Measurements from ENCODE around the gene MID2. TPM values are rescaled to one million over a fixed set of nuclear protein-coding genes. Genes with fewer than 3 reads are reported as not detected.

MID2 gene
- total RNA-seq, 1 donor from 2014 or later = 5.8 TPM

DNA sequence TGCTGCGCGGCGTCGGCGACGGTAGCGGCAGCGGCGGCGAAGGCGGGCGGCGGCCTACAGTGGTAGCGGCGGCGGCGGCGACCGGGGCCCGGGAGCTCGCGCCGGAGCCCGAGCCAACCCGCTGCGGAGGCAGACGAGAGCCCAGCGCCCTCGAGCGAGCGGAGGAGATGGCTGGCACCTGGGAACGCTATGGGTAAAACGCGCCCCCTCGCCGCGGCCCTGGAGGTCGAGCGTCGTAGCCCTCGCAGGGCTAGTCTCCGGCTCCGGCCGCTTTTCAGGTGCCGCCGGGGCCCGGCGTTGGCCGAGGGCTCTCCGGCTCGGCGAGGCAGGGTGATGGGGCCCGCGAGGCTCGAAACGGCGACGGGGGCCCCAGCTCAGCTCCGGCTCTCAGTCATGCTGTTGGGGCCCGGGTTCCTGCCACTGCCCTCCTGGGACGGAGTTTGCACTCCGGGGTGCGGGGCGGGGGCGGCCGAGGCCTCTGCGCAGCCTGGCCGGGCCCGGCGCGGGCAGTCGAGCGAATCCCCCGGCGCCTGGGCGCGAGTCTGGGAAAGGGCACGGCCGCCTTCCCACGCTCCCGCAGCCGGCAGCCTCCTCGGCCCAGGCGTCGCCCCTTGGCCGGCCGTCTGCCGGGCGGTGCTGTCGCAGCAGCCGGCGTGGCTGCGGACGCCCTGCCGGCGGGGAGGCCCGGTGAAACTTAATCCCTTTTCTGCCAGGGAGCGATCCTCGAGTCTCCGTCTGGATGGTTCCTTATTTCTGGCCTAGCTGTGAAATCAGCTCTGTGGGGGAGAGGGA, 768 bp downstream of the MID2 start:
- Mint-ChIP-seq H3K27ac (peak overlapping the region; percentile 67), H3K36me3 (ENCODE audit: low read depth) (no peaks in the 10 kb centered on the region), H3K4me3 (ENCODE audit: low read depth) (peak overlapping the region; percentile 81), H3K4me1 (ENCODE audit: low read depth) (peaks cover 25% of the 10 kb centered on the region), H3K27me3 (ENCODE audit: low read depth) (peaks cover 14% of the 10 kb centered on the region), H3K9me3 (no peaks in the 10 kb centered on the region)
- intact Hi-C loops (cut with micrococcal nuclease) = loop anchor here (1.0 to 2.0 kb wide), 3 partner anchors 18 to 150 kb away; partner anchors contain the start of gene TSC22D3
- no peak for DNase-seq (ENCODE audit: low spot score)

DNA sequence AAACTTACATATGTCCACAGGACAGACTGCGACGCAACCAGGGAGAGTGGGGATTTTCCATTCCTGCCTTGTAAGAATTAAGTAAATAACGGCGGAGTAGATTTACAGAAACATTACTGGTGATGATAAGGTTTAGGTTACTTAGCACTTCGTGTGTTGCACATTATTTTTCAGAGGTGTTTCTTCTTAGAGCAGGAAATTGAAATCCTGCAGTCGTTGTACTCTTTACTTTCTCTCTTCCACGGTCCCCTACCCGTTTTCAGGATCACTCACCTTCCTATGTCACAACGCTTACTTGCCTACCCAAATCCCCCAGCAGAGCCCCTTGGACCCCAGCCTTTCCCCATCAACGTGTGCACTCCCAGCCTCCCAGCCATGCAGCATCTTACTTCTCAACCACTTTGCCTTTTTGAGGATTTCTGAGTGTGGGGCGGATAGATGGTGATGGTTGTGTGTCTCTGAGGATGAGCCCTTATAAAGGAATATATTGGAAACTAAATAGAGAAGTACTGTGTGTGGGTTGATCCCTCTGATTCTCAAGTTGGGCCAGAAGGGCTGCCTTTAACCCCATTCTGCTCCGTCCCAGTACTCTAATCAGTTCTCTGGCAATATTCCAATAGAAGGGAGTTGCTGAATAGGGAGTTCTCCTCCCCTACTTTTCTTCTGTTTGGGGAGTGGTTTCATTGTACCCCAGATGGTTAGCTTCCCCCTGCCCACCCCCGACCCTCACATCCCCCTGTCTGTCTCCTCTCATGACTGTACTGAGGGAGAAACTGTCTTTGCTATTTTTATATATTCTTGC, 1.6 kb downstream of the MID2 start:
- DNase-seq (ENCODE audit: low spot score) = no peak
- Mint-ChIP-seq H3K4me1 (ENCODE audit: low read depth) (peaks cover 25% of the 10 kb centered on the region), H3K4me3 (ENCODE audit: low read depth) (peak overlapping the region; percentile 81), H3K27me3 (ENCODE audit: low read depth) (peaks cover 14% of the 10 kb centered on the region), H3K9me3 (no peaks in the 10 kb centered on the region), H3K36me3 (ENCODE audit: low read depth) (no peaks in the 10 kb centered on the region), H3K27ac (peak overlapping the region; percentile 67)
- intact Hi-C loops (cut with micrococcal nuclease) = loop anchor here (2.0 kb wide), 2 partner anchors 18 to 150 kb away; no protein-coding TSS in a partner anchor

GRCh38 chrX:107827852-107828251, 2.2 kb downstream of the MID2 start:
- Mint-ChIP-seq H3K4me3 (ENCODE audit: low read depth) (peak overlapping the region; percentile 47), H3K9me3 (no peaks in the 10 kb centered on the region), H3K36me3 (ENCODE audit: low read depth) (no peaks in the 10 kb centered on the region), H3K4me1 (ENCODE audit: low read depth) (peaks cover 25% of the 10 kb centered on the region), H3K27ac (peak overlapping the region; percentile 38), H3K27me3 (ENCODE audit: low read depth) (peaks cover 14% of the 10 kb centered on the region)
- DNase-seq (ENCODE audit: low spot score) = no peak
- intact Hi-C loops (cut with micrococcal nuclease) = loop anchor here (2.0 kb wide), 2 partner anchors 17 to 151 kb away; no protein-coding TSS in a partner anchor

GRCh38 chrX:107829878-107830277, 4.2 kb downstream of the MID2 start:
- no peak for DNase-seq (ENCODE audit: low spot score)
- Mint-ChIP-seq H3K9me3 (no peaks in the 10 kb centered on the region), H3K4me1 (ENCODE audit: low read depth) (peaks cover 17% of the 10 kb centered on the region), H3K36me3 (ENCODE audit: low read depth) (no peaks in the 10 kb centered on the region), H3K4me3 (ENCODE audit: low read depth) (no peak overlapping the region), H3K27me3 (ENCODE audit: low read depth) (peaks cover 7% of the 10 kb centered on the region), H3K27ac (no peak overlapping the region)
- intact Hi-C loops (cut with micrococcal nuclease) = no loop called here

DNA sequence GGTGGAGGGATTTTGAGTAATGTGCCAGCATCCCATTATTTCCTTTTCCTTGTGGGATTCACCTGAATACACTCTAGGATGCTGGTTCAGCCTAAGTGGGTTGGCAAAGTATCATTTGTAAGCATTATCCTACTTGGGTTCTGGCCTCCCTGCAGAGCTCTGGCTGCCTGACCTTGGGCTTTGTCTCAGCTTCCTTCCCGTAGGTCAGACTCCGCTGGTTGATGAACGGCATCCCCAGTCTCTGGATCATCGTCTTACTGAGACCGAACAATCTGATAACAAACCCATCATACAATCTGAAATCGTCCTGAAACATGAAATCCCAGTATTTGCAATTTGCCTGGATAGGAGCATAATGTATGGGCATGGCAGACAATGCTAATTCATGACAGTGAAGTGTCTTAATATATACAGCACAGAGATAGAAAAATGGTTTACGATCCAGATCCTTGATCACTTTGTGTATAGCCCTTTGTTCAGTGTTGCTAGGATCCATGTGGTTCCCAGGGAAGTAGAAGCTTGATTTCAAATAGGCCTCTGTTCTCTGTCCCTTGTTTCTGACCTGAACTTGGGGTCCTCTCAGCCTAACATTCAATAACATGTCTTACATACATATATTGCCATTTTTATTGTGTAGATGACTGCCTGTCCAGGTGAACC, 5.5 kb downstream of the MID2 start:
- Mint-ChIP-seq H3K36me3 (ENCODE audit: low read depth) (no peaks in the 10 kb centered on the region), H3K4me1 (ENCODE audit: low read depth) (peaks cover 11% of the 10 kb centered on the region), H3K27ac (no peak overlapping the region), H3K4me3 (ENCODE audit: low read depth) (no peak overlapping the region), H3K27me3 (ENCODE audit: low read depth) (peaks cover 5% of the 10 kb centered on the region), H3K9me3 (no peaks in the 10 kb centered on the region)
- intact Hi-C loops (cut with micrococcal nuclease) = no loop called here
- no peak for DNase-seq (ENCODE audit: low spot score)

DNA sequence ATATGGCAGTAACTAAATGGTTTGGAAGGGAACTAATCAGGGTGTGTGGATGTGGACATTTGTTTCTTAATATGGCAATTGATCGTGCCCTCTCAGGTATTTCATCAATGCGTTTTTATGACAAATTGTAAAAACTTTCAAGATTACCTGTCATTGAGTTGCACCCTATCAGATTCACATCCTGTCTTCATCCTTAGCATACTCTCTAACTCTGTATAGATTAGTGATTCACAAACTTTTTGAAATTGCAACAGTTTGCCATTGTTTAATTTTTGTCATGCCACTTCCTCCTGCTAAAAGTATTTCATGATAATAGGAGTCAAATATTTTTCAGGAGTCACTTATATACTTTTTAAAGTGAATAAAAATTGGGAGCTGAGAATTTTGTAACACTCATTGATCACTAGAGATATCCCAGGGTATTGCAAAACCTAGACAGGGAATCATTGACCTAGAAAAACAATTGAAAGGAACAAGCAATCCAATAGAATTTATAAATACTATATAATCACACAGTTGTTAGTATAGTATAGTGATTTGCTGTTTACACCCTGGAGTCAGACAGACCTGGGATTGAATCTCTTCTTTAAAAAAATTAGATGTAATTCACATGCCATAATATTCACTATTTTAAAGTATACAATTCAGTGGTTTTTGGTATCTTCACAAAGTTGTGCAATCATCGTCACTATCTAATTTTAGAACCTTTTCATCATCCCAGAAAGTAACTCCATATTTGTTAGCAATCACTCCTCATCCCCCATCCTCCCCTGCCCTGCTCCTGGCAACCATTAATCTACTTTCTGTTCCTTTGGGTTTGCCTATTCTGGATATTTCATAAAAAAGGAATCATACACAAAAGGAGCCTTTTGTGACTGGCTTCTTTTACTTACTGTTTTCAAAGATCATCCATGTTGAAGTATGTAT, 8.9 kb downstream of the MID2 start:
- H3K9me3 Mint-ChIP-seq = no peaks in the 10 kb centered on the region
- intact Hi-C loops (cut with micrococcal nuclease) = no loop called here
- H3K27ac Mint-ChIP-seq = no peak overlapping the region
- no peak overlapping the region for H3K4me3 Mint-ChIP-seq (ENCODE audit: low read depth)
- DNase-seq (ENCODE audit: low spot score) = no peak
- H3K36me3 Mint-ChIP-seq (ENCODE audit: low read depth) = no peaks in the 10 kb centered on the region
- H3K27me3 Mint-ChIP-seq (ENCODE audit: low read depth) = peaks cover 2% of the 10 kb centered on the region
- H3K4me1 Mint-ChIP-seq (ENCODE audit: low read depth) = peaks cover 4% of the 10 kb centered on the region

DNA sequence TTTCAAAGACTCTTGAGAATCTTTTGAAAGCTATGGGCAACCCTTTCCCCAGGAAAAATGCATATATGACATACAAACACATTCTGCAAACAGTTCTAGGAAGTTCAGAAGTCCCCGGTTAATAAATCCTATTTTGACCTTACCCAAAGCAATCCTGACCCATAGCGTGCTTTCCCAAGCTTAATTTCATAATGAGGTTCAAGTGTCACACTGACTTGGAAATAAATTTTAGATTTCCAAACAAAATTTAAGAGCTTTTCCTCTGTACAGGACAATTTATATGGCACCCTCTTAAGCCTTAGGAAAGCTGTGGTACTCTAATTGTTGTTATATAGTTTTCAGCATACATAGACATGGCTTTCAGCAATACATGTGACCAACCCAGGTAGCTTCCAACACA, 11.3 kb downstream of the MID2 start:
- intact Hi-C loops (cut with micrococcal nuclease) = no loop called here
- Mint-ChIP-seq H3K4me1 (ENCODE audit: low read depth) (peaks cover 5% of the 10 kb centered on the region), H3K36me3 (ENCODE audit: low read depth) (peaks cover 3% of the 10 kb centered on the region), H3K9me3 (no peaks in the 10 kb centered on the region), H3K27me3 (ENCODE audit: low read depth) (peaks cover 2% of the 10 kb centered on the region), H3K27ac (no peak overlapping the region), H3K4me3 (ENCODE audit: low read depth) (no peak overlapping the region)
- no peak for DNase-seq (ENCODE audit: low spot score)

DNA sequence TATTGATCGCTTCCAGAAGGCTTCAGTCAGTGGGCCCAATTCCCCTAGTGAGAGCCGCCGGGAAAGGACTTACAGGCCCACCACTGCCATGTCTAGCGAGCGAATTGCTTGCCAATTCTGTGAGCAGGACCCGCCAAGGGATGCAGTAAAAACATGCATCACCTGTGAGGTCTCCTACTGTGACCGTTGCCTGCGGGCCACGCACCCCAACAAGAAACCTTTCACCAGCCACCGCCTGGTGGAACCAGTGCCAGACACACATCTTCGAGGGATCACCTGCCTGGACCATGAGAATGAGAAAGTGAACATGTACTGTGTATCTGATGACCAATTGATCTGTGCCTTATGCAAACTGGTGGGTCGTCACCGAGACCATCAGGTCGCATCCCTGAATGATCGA, 15.3 kb downstream of the MID2 start:
- no peak overlapping the region for H3K4me3 Mint-ChIP-seq (ENCODE audit: low read depth)
- no peak for DNase-seq (ENCODE audit: low spot score)
- peaks cover 5% of the 10 kb centered on the region for H3K4me1 Mint-ChIP-seq (ENCODE audit: low read depth)
- peaks cover 2% of the 10 kb centered on the region for H3K27me3 Mint-ChIP-seq (ENCODE audit: low read depth)
- intact Hi-C loops (cut with micrococcal nuclease) = no loop called here
- no peak overlapping the region for H3K27ac Mint-ChIP-seq
- H3K36me3 Mint-ChIP-seq (ENCODE audit: low read depth) = peaks cover 3% of the 10 kb centered on the region
- no peaks in the 10 kb centered on the region for H3K9me3 Mint-ChIP-seq

GRCh38 chrX:107842715-107843400, 17.2 kb downstream of the MID2 start:
- Mint-ChIP-seq H3K4me3 (ENCODE audit: low read depth) (no peak overlapping the region), H3K36me3 (ENCODE audit: low read depth) (peaks cover 3% of the 10 kb centered on the region), H3K27ac (no peak overlapping the region), H3K4me1 (ENCODE audit: low read depth) (peaks cover 4% of the 10 kb centered on the region), H3K27me3 (ENCODE audit: low read depth) (peaks cover under 1% of the 10 kb centered on the region), H3K9me3 (no peaks in the 10 kb centered on the region)
- DNase-seq (ENCODE audit: low spot score) = no peak
- intact Hi-C loops (cut with micrococcal nuclease) = no loop called here

DNA sequence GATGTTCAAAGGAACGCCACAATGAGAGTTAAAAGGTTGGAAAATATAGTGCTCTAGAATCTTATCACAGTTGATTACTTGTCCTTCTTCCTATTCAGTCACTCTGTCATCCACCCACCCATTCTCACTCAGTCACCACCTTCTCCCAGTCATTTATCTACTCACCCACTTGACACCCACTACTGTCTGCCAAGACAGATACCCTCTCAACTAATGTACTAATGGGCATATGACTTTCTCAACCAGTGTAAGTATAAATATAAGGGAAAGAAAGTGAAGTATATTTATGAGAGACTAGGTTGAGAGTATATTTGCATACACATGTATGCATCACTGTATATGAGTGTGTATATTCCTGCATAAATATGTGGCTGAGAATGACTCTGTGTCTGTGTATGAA, 20.0 kb downstream of the MID2 start:
- H3K36me3 Mint-ChIP-seq (ENCODE audit: low read depth) = peaks cover 3% of the 10 kb centered on the region
- no peak overlapping the region for H3K27ac Mint-ChIP-seq
- H3K4me3 Mint-ChIP-seq (ENCODE audit: low read depth) = no peak overlapping the region
- no peaks in the 10 kb centered on the region for H3K27me3 Mint-ChIP-seq (ENCODE audit: low read depth)
- H3K4me1 Mint-ChIP-seq (ENCODE audit: low read depth) = peaks cover 8% of the 10 kb centered on the region
- no peaks in the 10 kb centered on the region for H3K9me3 Mint-ChIP-seq
- intact Hi-C loops (cut with micrococcal nuclease) = loop anchor here (2.0 to 5.0 kb wide), 2 partner anchors 19 to 173 kb away; no protein-coding TSS in a partner anchor
- no peak for DNase-seq (ENCODE audit: low spot score)

- intact Hi-C loops (cut with micrococcal nuclease) = loop anchor here (5.0 kb wide), 1 partner anchor 176 kb away; no protein-coding TSS in a partner anchor
- no peak overlapping the region for H3K4me3 Mint-ChIP-seq (ENCODE audit: low read depth)
- no peaks in the 10 kb centered on the region for H3K9me3 Mint-ChIP-seq
- DNase-seq (ENCODE audit: low spot score) = no peak
- peaks cover 5% of the 10 kb centered on the region for H3K4me1 Mint-ChIP-seq (ENCODE audit: low read depth)
- no peaks in the 10 kb centered on the region for H3K36me3 Mint-ChIP-seq (ENCODE audit: low read depth)
- no peak overlapping the region for H3K27ac Mint-ChIP-seq
- H3K27me3 Mint-ChIP-seq (ENCODE audit: low read depth) = no peaks in the 10 kb centered on the region
These were observed 22.9 kb downstream of the MID2 start for GRCh38 chrX:107848591-107848990.
